Measurements from ENCODE around the gene GPX1. TPM values are rescaled to one million over a fixed set of nuclear protein-coding genes. Genes with fewer than 3 reads are reported as not detected.

GPX1 gene
- total and polyA plus RNA-seq, 10 of the 15 experiments (the other 5 are each of a cell fraction or from before 2014, with no cell fraction given): 32.0 to 1,121 (median 400) TPM

DNA sequence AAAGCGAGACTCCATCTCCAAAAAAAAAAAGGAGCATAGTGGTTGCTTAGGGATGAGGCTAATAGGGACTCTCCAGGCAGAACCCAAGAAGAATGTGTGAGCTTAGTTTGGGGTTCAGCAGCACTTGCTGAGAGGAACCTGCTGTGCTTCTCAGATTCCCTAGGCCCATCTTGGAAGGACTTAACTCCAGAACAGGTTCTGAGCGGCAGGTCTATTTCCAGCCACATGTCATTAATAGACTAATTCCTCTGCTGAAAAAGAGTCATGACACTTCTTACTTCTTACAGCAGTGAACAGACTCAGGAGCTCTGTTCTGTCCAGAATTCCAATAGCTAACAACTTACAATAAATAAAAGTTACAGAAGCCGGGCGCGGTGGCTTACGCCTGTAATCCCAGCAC is 31.1 kb upstream of the GPX1 start:
- 95% methylated on average over 5 of the region's 6 CpGs for WGBS (ENCODE audit: insufficient coverage, insufficient replicate concordance, low lambda C conversion rate, missing lambda C conversion rate)
- Histone ChIP-seq H3K79me2 (ENCODE audit: control insufficient read depth, insufficient read depth, low read length) (peaks cover 80% of the 10 kb centered on the region), H3K9ac (ENCODE audit: control insufficient read depth, insufficient read depth, low read length) (no peak overlapping the region), H3K27ac (ENCODE audit: control insufficient read depth, insufficient read depth) (no peak overlapping the region), H3K27me3 (replicated peaks in 1 of 2; ENCODE audit: control insufficient read depth in 2 of 2, insufficient read depth in 2 of 2, low read length in 1 of 2) (no peaks in the 10 kb centered on the region), H3K4me1 (ENCODE audit: control insufficient read depth, insufficient read depth, low read length) (peaks cover 6% of the 10 kb centered on the region), H3K4me2 (ENCODE audit: control insufficient read depth, insufficient read depth) (no peak overlapping the region), H2AFZ (ENCODE audit: control insufficient read depth, low read depth, low read length) (no peak overlapping the region), H3K9me3 (replicated peaks; ENCODE audit: control insufficient read depth, insufficient read depth, low read length) (peaks cover 2% of the 10 kb centered on the region), H3K36me3 (ENCODE audit: control insufficient read depth in 2 of 2, insufficient read depth in 2 of 2, low read length in 1 of 2) (peaks cover 4 to 6% of the 10 kb centered on the region in 2 experiments; a peak in 2 of 4 replicates), H3K4me3 (no peak overlapping the region), H4K20me1 (ENCODE audit: control insufficient read depth, insufficient read depth) (peaks cover 8% of the 10 kb centered on the region; the same call in 1 of the 2 replicates)
- POLR2A ChIA-PET: interaction anchor here (0.5 to 1.1 kb wide), 5 partner anchors 8 to 81 kb away, joined by 3 to 4 read pairs (median 3); partner anchors contain the start of genes DAG1 and RHOA
- DNase-seq (ENCODE audit: low read depth, low spot score) (no peak), FAIRE-seq (no peak), ATAC-seq (no peak)
- RAD21 ChIA-PET (ENCODE audit: unreplicated experiment): interaction anchor here (1.3 kb wide), 1 partner anchor 54 kb away, joined by 4 read pairs; no protein-coding TSS in a partner anchor
- SMC1A ChIA-PET (ENCODE audit: uncharacterized antibody, unreplicated experiment): interaction anchor here (1.1 to 2.5 kb wide), 6 partner anchors 10 to 49 kb away, joined by 3 to 5 read pairs (median 5); no protein-coding TSS in a partner anchor
- CTCF ChIA-PET: interaction anchor here (0.6 kb wide), 1 partner anchor 17 kb away, joined by 3 read pairs; no protein-coding TSS in a partner anchor
- no peak for TF ChIP-seq ZNF207 (IDR thresholded peaks at IDR 0.05; ENCODE audit: borderline replicate concordance)
- TF ChIP-seq MEF2B (IDR thresholded peaks at IDR 0.05; ENCODE audit: partially characterized antibody, poor library complexity, severe bottlenecking): no peak
- TF ChIP-seq NRF1 (conservative IDR thresholded peaks at IDR 0.05; ENCODE audit: low read depth, low read length): no peak
- TF ChIP-seq, protein P1, sequence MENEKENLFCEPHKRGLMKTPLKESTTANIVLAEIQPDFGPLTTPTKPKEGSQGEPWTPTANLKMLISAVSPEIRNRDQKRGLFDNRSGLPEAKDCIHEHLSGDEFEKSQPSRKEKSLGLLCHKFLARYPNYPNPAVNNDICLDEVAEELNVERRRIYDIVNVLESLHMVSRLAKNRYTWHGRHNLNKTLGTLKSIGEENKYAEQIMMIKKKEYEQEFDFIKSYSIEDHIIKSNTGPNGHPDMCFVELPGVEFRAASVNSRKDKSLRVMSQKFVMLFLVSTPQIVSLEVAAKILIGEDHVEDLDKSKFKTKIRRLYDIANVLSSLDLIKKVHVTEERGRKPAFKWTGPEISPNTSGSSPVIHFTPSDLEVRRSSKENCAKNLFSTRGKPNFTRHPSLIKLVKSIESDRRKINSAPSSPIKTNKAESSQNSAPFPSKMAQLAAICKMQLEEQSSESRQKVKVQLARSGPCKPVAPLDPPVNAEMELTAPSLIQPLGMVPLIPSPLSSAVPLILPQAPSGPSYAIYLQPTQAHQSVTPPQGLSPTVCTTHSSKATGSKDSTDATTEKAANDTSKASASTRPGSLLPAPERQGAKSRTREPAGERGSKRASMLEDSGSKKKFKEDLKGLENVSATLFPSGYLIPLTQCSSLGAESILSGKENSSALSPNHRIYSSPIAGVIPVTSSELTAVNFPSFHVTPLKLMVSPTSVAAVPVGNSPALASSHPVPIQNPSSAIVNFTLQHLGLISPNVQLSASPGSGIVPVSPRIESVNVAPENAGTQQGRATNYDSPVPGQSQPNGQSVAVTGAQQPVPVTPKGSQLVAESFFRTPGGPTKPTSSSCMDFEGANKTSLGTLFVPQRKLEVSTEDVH (IDR thresholded peaks at IDR 0.05; ENCODE audit: low read depth, partially characterized antibody): no peak
- no peak for TF ChIP-seq SMAD5 (IDR thresholded peaks at IDR 0.05; ENCODE audit: low read depth)
- no peak for TF ChIP-seq MTA3 (IDR thresholded peaks at IDR 0.05; ENCODE audit: borderline replicate concordance, low read length)
- no peak for TF ChIP-seq NBN (IDR thresholded peaks at IDR 0.05)
- in situ Hi-C loops (cut with MboI) (no loop called here), intact Hi-C loops (cut with micrococcal nuclease; ENCODE audit: unreplicated experiment) (no loop called here)
- no TSS peak for BruUV-seq (replicated peaks)

Measured in GM12878 (cell line).